GM21381 (cell line): ENCODE data around the gene TET2.

Experiments
- ATAC-seq: cut with Tn5 transposase; IDR thresholded peaks from one replicate; pipeline ENCODE4 v1.9.1; 2021; ENCODE audit warnings: mild to moderate bottlenecking, moderate library complexity; ENCODE audit not compliant: unreplicated experiment

Gene TET2

GRCh38 chr4:105146276-105147015, at the start of gene TET2:
TSS of gene TET2 (plus strand) at chr4:105146876. CDS start at chr4:105233943, 87,067 bp downstream.
- peak; percentile 82 for ATAC-seq

DNA sequence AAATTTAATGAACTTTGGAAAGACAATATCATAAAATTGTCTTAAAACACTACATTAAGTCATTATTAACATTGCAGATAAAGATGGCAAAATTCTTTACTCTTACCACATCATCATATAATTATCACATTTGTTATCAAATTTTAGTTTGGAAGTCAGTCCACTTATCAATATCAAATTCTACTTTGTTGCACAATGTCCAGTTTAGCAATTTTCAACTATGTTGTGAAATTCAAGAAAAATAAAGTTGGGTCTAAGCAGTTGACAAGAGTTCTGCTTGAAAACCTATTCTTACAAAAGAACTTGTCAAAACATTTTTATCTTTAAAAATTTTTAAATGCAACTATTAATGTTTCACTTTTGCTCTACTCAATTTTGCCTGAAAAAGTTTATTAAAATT, 44.7 kb upstream of the TET2 start:
- ATAC-seq = no peak

DNA sequence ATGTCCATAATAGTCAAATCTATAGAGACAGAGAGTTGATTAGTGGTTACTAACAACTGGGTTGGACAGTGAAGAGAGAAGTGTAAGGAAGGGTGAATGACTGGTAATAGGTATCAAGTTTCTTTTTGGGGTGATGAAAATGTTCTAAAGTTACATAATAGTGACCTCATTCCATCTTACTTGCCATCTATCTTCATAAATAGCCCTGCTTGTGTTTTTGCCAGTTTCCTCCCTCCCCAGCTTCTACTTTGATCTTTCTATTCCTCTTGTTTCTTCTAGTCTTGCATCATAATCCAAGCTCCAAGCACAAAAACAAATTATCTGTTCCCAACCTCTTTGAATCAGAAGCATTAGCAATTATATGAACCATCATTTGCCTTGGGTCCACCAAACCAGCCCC, 40.2 kb upstream of the TET2 start:
- no peak for ATAC-seq

DNA sequence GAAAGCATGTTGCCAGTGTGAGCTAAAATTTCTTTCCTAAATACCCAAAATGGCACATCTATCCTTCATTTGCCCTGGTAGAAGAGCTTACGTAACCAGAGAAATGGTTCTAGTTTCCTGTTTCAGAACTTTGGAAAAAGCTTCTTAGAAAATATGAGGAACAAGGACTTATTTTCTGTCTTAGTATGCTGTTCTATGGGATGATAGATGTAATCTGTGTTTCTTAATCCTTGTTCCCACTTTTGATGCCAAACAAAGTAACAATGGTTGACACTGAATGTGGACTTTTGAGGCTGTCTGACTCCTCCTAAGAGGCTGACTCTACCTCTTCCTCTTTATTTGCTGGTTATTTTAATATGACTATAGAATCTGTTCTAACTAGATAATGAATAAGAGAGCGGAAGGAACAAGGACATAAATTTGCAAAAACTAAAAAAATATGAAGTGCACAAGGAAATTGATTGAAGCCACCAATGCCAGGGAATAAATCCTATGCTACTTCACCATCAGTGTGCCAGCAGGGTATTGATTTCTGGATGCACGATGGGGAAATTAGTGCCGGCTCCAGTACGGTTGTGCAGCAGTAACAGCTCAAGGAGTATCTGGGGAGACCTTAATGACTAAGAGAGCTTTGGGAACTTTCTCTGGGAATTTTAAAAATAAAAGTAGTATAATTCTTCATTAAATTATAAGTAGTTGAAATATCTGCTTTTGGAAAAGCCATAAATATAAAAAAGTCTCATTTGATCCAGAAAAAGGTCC, 39.4 kb upstream of the TET2 start:
- ATAC-seq = no peak

- ATAC-seq = no peak
These were observed 37.7 kb upstream of the TET2 start for GRCh38 chr4:105108971-105109370.

DNA sequence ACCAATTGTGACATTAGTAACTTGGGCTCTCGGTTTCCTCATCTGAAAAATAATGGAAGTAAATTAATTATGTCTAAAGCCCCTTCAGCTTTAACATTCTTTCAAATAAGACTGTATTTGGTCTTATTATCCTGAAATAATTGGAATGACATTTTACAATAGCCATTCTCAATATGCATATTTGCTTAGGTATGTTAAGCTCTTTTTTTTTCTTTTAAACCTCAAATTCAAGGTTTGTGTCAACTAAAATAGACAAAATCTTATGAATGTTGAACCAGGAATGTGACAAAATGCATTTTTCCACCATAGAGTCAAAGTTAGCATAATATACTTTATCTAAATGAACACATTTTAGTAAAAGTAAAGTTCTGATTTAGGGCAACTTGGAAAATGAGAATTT, 34.4 kb upstream of the TET2 start:
- no peak for ATAC-seq

DNA sequence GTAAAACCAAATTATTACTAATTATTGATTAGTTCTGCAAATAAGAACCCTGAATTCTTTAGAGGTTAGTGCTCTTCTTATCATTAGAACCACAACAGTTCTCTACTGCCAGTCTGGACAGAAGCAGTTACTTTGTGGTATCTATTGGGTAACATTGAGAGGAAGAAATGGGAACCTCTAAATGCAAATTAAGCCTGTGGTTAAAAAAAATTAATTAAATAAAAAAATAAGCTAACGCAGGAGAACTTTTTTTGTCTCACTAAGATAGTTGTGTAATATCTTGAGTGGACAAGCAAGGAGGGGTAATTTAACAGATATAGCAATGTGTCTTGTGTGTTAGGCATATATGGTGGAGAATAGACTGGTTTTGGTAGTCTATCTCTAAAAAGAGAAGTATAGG, 32.9 kb upstream of the TET2 start:
- ATAC-seq = peak; percentile 70

GRCh38 chr4:105116616-105117319, 29.9 kb upstream of the TET2 start:
- no peak for ATAC-seq

GRCh38 chr4:105119356-105119755, 27.3 kb upstream of the TET2 start:
- no peak for ATAC-seq

DNA sequence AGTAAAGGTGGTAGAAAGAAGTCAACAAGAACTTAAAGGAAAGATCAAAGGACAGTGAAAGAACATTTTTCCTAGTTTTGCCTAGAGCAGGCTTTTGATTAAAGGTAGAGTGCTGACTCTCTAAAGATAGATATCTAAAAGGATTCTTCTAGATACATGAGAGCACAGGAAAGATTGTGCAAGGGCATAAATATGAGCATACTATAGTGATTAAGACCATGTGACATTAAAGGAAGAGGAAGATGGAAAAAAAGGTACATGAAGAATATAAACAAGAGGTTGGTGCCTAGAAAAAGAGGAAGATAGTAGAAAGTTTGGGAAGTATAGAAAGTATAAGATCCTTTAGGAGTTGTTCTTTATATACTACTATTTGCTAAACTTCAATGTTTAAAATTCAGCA, 26.1 kb upstream of the TET2 start:
- ATAC-seq = no peak

GRCh38 chr4:105122350-105122749, 24.3 kb upstream of the TET2 start:
- ATAC-seq = no peak

DNA sequence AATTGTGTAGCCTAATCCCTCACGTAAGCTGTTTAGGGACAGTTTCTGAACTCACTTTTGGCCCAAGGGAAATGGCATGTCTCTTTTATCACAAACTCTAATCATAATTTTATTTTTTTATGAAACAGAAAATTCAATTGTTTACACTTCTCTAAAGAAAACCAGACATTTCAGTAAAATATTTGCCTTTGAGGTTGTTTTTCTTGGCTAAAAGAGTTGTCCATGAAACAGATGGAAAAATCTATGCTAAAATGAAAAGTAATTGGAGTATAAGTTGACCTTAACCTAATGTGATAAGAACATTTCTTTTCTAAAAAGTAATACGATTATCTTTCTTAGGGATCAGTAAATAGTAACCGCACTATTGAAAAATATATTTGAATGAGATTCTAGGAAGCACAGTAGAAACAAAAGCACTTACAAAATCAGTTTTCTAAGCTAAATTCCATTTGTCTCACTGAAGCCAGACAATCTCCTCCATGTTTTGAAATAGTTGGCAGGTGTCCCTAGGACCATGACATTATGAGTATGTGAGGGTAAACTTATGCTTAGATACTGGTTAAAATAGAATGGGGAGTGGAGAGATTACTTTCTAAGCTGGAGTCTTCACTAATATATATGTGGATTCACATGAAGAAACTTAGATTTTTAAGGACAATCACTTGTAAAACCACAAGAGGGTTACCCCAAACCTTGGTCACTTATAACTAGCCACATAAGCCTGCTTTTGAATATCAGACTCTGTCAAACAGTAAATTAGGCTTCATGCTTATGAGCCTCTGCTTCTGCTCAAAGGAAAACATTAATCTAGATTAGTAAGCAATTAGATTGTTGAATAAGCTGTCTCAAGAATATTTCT, 20.1 kb upstream of the TET2 start:
- no peak for ATAC-seq

GRCh38 chr4:105127170-105127445, 19.6 kb upstream of the TET2 start:
- ATAC-seq = no peak

GRCh38 chr4:105128208-105128607, 18.5 kb upstream of the TET2 start:
- ATAC-seq = no peak

- ATAC-seq = no peak
These were observed 17.2 kb upstream of the TET2 start for GRCh38 chr4:105129286-105130040.

GRCh38 chr4:105130945-105131344, 15.7 kb upstream of the TET2 start:
- ATAC-seq = no peak

DNA sequence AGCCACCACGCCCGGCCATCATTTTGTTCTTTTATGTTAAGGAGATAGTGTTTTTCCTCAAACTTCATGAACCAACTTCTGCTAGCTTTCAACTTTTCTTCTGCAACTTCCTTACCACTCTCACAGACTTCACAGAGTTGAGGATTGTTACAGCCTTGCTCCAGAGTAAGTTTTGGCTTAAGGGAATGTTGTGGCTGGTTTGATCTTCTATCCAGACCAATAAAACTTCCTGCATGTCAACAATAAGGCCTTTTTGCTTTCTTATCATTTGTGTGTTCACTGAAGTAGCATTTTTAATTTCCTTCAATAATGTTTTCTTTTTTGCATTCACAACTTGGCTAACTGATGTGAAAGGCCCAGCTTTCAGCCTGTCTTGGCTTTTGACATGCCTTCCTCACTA, 12.7 kb upstream of the TET2 start:
- ATAC-seq = no peak

DNA sequence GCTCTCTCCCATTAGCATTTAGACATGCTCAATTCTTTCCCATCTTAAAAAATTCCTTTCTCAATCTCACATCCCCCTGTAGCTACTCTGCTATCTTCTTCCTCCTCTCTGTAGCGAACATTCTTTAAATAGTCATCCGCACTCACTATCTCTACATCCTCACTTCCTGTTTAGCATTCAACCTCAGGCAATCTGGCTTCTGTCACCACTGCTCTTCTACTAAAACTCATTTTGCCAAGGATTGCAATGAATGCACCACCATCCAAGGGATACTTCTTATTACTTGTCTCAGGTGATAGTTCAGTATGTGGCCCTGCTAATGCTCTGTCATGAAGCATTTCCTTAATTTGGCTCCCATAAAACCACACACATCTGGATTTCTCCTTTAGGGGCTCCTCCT, 10.9 kb upstream of the TET2 start:
- no peak for ATAC-seq

DNA sequence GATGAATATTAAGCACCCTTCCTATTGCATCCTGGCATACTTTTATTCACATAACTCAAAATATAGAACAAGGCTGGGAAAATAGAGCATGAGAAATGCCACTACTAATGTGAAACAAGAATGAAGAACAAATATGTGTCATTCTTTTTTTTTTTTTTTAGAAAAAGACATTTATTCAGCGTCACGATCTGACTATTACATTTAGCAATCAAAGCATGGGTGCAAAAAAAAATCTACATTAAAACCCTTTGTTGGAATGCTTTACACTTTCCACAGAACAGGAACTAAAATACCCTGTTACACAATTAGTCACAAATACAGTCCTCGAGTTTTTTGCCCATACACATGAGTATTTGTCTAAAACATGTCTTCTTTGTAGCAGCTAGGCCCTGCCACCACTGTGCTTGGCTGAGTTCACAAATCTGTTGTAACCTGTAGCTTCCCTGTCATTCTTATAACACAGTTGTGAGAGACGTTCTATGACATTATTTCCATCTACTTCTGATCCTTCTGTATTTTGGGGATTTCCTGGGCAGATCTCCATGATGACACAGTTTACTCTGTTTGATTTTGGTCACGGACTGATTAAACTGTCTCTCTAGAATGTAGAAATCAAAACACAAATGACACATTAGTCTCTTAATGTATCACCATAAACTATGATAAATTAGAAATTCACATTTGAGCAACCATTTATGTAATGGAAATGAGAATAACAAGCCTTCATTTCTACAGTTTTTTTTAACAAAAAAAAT, 9.4 kb upstream of the TET2 start:
- ATAC-seq = no peak

DNA sequence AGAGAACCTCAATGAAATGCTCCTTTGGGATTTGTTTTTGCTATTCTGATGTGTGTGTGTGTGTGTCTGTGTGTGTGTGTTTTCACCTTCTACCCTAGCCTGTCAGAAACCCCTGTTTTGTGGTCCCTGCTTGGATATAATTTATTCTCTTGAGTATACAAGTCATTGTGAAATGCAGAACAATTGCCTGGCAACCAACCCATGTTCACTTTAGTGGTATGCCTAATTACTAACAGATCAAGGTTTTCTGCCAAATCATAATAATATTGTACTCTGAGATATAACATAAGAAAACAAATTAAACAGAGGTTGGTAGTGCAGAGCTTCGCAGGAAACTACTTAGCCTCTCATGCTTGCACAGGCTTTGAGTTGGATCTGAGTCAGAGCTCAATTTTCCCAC, 7.0 kb upstream of the TET2 start:
- ATAC-seq = no peak
